ENCODE measurements around the gene GPR160. TPM values are rescaled to one million over a fixed set of nuclear protein-coding genes. Genes with fewer than 3 reads are reported as not detected.
A peak's percentile ranks its signal among the peaks of the same experiment; 100 is the strongest.
"Not testable (repeated sequence)": the region's sequence is repeated elsewhere in the genome, so short reads cannot be mapped to it uniquely, and the experiment has no call there.

The GPR160 gene
- total and polyA plus RNA-seq, 7 donors = 0.42 to 1.2 (median 0.81) TPM

DNA sequence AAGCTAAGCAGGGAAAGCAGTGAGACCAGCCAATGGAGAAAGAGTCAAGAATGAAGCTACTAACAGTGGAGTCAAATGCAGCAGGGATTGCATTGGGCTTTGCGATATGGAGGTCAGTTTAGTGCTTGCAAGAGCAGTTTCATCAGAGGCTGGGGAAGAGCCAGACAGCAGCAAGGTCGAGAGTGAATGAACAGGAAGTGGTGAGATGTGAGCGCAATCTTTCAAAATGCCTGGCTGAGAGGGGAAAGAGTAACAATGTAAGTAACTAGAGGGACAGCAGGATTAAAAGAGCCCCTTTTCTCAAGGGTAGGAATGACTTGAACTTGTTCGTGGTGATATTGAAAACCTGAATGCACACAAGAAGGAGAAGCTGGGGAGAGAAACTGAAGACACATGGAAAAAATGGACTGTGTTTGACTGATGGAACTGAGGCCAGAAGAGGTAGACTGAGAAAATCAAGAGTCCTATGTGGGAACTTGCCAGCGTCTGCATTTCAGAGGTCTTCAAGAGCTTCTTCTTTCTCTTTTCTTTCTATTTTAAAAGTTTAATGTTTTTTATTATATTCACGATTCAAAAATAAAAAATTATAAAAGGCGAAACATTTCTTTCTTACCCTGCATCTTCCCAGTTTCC is 30.6 kb upstream of the GPR160 start:
- DNase-seq (peak in 1 of 2 donors; percentile 30), ATAC-seq (no peak)
- intact Hi-C loops (cut with DNase I) = no loop called here

GRCh38 chr3:170010498-170010897 is 27.3 kb upstream of the GPR160 start:
- Histone ChIP-seq H3K9me3 (no peaks in the 10 kb centered on the region), H3K27me3 (ENCODE audit: insufficient read depth in 3 of 3, low read length in 2 of 3) (peaks cover 0 to 2% (median 0%) of the 10 kb centered on the region in 3 donors), H3K36me3 (ENCODE audit: insufficient read depth in 1 of 2, low read depth in 1 of 2) (no peaks in the 10 kb centered on the region), H3K4me1 (no peaks in the 10 kb centered on the region), H3K27ac (no peak overlapping the region), H3K4me3 (no peak overlapping the region)
- no peak for TF ChIP-seq CTCF (IDR thresholded peaks at IDR 0.05)
- no peak for DNase-seq
- intact Hi-C loops (cut with DNase I) = no loop called here
- WGBS, 3 donors = 85 to 90% (median 88%) methylated on average over 4 of the region's 4 CpGs
- ATAC-seq = no peak

More for the DNA sequence above, 30.6 kb upstream of the GPR160 start:
- no peak for TF ChIP-seq CTCF (IDR thresholded peaks at IDR 0.05)
- Histone ChIP-seq H3K27me3 (ENCODE audit: insufficient read depth in 3 of 3, low read length in 2 of 3) (peaks cover 0 to 2% (median 0%) of the 10 kb centered on the region in 3 donors), H3K4me1 (no peaks in the 10 kb centered on the region), H3K27ac (no peak overlapping the region), H3K9me3 (no peaks in the 10 kb centered on the region), H3K4me3 (no peak overlapping the region), H3K36me3 (ENCODE audit: insufficient read depth in 1 of 2, low read depth in 1 of 2) (no peaks in the 10 kb centered on the region)
- WGBS, 3 donors = 72 to 77% (median 76%) methylated on average over 7 of the region's 7 CpGs

- H3K9me3 ChIP-seq = no peaks in the 10 kb centered on the region
- H3K4me3 ChIP-seq = no peak overlapping the region
- H3K27ac ChIP-seq = no peak overlapping the region
- H3K27me3 ChIP-seq (ENCODE audit: insufficient read depth in 3 of 3, low read length in 2 of 3) = peaks cover 0 to 2% (median 0%) of the 10 kb centered on the region in 3 donors
- no peak for ATAC-seq
- H3K36me3 ChIP-seq (ENCODE audit: insufficient read depth in 1 of 2, low read depth in 1 of 2) = no peaks in the 10 kb centered on the region
- WGBS, 3 donors = 30 to 39% (median 35%) methylated on average over 7 of the region's 7 CpGs
- intact Hi-C loops (cut with DNase I) = no loop called here
- no peak for DNase-seq
- TF ChIP-seq CTCF (IDR thresholded peaks at IDR 0.05) = no peak
- no peaks in the 10 kb centered on the region for H3K4me1 ChIP-seq
Observed at GRCh38 chr3:170012683-170013400, 25.0 kb upstream of the GPR160 start.

- no peak for TF ChIP-seq CTCF (IDR thresholded peaks at IDR 0.05)
- no peak for DNase-seq
- WGBS, 3 donors = 85 to 87% (median 87%) methylated on average over 3 of the region's 3 CpGs
- intact Hi-C loops (cut with DNase I) = no loop called here
- no peak for ATAC-seq
- Histone ChIP-seq H3K9me3 (no peaks in the 10 kb centered on the region), H3K27ac (no peak overlapping the region), H3K4me3 (no peak overlapping the region), H3K27me3 (ENCODE audit: insufficient read depth in 3 of 3, low read length in 2 of 3) (no peaks in the 10 kb centered on the region), H3K4me1 (no peaks in the 10 kb centered on the region), H3K36me3 (ENCODE audit: insufficient read depth in 1 of 2, low read depth in 1 of 2) (no peaks in the 10 kb centered on the region)
Observed at GRCh38 chr3:170016057-170016456, 21.7 kb upstream of the GPR160 start.

DNA sequence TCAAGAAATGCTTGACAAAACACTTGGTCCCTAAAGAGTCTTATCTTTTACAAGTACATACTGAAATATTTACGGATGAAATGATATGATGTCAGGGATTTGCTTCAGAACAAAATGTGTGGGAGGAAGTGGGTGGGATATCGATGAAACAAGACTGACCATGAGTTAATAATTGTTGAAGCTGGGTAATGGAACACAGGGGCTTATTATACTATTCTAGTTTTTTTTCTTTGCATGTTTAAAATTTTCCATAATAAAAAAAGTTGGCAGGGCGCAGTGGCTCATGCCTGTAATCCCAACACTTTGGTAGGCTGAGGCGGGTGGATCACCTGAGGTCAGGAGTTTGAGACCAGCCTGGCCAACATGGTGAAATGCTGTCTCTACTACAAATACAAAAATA is 18.5 kb upstream of the GPR160 start:
- WGBS, 3 donors = 68 to 72% (median 72%) methylated on average over 4 of the region's 4 CpGs
- H3K27ac ChIP-seq; DNase-seq; H3K9me3 ChIP-seq; H3K4me3 ChIP-seq; H3K4me1 ChIP-seq; ATAC-seq; H3K36me3 ChIP-seq (ENCODE audit: insufficient read depth in 1 of 2, low read depth in 1 of 2); intact Hi-C loops (cut with DNase I); H3K27me3 ChIP-seq (ENCODE audit: insufficient read depth in 3 of 3, low read length in 2 of 3): not testable (repeated sequence)
